ENCODE measurements around the gene KMT2C.
A peak's percentile ranks its signal among the peaks of the same experiment; 100 is the strongest.
"Not testable (repeated sequence)": the region's sequence is repeated elsewhere in the genome, so short reads cannot be mapped to it uniquely, and the experiment has no call there.

The KMT2C gene

DNA sequence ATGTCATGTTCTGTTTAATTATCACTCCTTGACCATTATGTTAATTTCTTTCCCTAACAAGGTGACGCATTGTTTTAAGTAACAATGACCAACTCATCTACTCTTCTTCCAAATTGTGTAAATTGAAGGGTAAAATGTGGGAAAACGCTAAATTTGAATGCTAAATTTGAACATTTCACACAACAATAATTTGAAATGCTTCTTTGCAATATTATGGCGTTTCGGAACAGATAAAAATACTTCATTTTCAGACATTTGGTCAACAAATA is 29.2 kb upstream of the KMT2C start:
- no peaks in the 10 kb centered on the region for H3K36me3 ChIP-seq (ENCODE audit: control insufficient read depth, insufficient read depth, low read length, severe bottlenecking)

DNA sequence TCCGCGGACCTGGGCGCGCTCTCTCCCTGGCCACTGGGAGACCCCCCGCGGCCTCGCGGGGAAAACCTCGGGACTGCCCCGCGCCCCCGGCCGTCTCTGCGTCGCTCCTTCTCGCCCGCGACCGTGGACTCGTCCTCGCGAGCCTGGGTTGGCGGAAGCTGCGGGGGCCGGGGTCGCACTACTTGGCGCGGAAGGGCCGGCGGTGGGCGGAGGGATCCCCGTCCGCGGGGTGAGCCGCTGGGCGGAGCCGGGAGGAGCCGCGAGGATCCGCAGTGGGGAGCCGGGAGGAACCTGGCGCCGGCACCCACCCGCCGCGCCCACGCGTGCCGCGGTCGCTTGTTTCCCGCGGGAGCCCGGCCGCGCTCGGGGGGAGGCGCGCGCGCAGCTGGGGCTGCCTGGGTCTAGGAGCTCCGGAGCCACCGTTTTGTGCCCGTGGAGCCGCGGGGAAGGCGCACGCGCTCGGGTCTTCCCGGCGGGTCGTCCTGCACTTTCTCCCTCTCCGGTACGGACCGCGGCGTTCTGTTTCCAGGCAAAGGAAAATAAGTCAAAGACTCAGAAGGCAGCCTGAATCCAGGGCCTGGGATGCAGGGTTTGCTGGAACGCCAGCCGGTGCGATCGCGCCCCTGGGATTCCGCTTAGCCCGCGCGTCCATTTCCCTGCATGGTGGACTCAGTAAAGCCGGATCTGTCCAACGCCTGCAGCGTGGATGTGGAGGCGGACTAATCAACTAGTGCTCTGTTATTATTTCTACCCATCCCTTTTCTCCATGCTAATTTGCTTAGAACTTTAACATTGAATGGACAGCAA is 28.7 kb upstream of the KMT2C start:
- Histone ChIP-seq H3K4me1 (ENCODE audit: control insufficient read depth, insufficient read depth, low read length) (peaks cover 5% of the 10 kb centered on the region), H3K9me3 (ENCODE audit: control insufficient read depth, low read length) (no peaks in the 10 kb centered on the region), H3K27me3 (replicated peaks; ENCODE audit: control insufficient read depth, insufficient read depth, low read length) (no peaks in the 10 kb centered on the region), H3K36me3 (ENCODE audit: control insufficient read depth, insufficient read depth, low read length, severe bottlenecking) (no peaks in the 10 kb centered on the region), H3K9ac (ENCODE audit: low read length) (peak overlapping the region; percentile 93), H3K4me3 (ENCODE audit: low read length) (peak overlapping the region; percentile 81)
- peak; percentile 89 for DNase-seq (ENCODE audit: low read depth)

More for the DNA sequence above, 29.2 kb upstream of the KMT2C start:
- Histone ChIP-seq H3K4me3 (ENCODE audit: low read length) (peak overlapping the region; percentile 81), H3K27me3 (replicated peaks; ENCODE audit: control insufficient read depth, insufficient read depth, low read length) (no peaks in the 10 kb centered on the region), H3K9ac (ENCODE audit: low read length) (peak overlapping the region; percentile 93), H3K4me1 (ENCODE audit: control insufficient read depth, insufficient read depth, low read length) (peaks cover 10% of the 10 kb centered on the region), H3K9me3 (ENCODE audit: control insufficient read depth, low read length) (no peaks in the 10 kb centered on the region)
- no peak for DNase-seq (ENCODE audit: low read depth)

DNA sequence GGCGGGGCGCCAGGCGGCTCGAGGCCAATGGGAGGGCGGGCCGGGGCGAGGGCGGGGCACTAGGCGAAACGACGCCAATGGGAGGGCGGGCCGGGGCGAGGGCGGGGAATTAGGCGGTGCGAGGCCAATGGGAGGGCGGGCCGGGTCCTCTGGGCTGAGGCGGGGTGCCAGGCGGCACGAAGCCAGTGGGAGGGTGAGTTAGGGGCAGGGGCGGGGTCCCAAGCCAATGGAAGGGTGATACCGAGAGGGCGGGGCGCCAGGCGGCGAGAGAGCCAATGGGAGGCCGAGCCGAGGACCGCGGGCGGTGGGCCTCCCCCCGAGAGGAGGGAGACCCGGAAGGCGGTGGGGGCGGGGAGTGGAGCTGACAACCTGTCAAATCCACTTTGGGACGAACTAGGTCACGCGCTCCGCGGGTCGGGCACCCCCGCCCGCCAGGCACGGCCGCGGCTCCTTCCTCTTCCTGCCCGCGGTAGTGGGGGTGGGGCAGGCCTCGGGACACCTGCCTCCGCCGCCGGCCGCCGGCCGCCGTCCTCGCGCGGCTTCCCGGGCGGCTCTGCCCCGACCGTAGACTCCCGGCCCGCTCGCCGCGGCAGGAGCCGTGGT is 28.0 kb upstream of the KMT2C start:
- H3K4me3 ChIP-seq (ENCODE audit: low read length): peak overlapping the region; percentile 95
- peaks cover 4% of the 10 kb centered on the region for H3K4me1 ChIP-seq (ENCODE audit: control insufficient read depth, insufficient read depth, low read length)
- peak; percentile 100 for DNase-seq (ENCODE audit: low read depth)
- H3K9ac ChIP-seq (ENCODE audit: low read length): peak overlapping the region; percentile 94
- no peaks in the 10 kb centered on the region for H3K36me3 ChIP-seq (ENCODE audit: control insufficient read depth, insufficient read depth, low read length, severe bottlenecking)
- H3K27me3 ChIP-seq (replicated peaks; ENCODE audit: control insufficient read depth, insufficient read depth, low read length): no peaks in the 10 kb centered on the region
- H3K9me3 ChIP-seq (ENCODE audit: control insufficient read depth, low read length): no peaks in the 10 kb centered on the region

DNA sequence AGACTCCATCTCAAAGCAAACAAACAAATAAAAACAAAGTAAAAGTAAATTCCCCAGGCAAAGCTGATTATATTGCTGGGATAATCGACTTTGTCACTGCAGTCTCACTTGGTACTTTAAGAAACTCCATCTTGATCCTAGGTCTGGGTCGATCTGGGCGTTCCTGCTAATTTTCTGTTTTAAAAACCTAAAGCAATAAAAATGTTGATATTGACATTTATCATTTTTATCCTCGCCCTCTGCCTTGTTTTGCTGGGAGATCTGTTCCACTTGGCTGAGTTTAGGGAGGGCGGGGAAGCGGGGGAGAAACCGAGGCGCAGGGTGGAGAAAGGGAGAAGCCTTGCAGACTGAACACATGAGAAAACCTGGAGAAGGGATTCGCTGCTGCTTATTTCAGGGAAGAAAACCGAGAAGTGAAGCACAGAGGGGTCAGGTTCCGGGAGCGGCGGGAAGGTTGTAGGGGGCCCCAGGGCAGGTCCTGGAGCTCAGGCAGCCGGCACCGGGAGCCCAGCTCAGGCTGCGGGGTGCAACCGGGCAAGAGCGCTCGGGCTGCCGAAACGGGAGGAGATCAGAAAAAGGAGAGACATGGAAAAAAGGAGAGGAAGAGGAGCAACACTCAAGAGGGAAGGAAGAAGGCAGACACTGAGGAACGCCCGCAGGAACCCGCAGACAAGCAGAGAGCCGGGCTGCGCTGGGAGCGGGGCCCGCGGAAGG is 27.3 kb upstream of the KMT2C start:
- Histone ChIP-seq H3K27me3 (replicated peaks; ENCODE audit: control insufficient read depth, insufficient read depth, low read length) (no peaks in the 10 kb centered on the region), H3K4me1 (ENCODE audit: control insufficient read depth, insufficient read depth, low read length) (peaks cover 4% of the 10 kb centered on the region), H3K4me3 (ENCODE audit: low read length) (peak overlapping the region; percentile 95), H3K36me3 (ENCODE audit: control insufficient read depth, insufficient read depth, low read length, severe bottlenecking) (no peaks in the 10 kb centered on the region), H3K9me3 (ENCODE audit: control insufficient read depth, low read length) (no peaks in the 10 kb centered on the region), H3K9ac (ENCODE audit: low read length) (peak overlapping the region; percentile 94)
- peak; percentile 77 for DNase-seq (ENCODE audit: low read depth)

DNA sequence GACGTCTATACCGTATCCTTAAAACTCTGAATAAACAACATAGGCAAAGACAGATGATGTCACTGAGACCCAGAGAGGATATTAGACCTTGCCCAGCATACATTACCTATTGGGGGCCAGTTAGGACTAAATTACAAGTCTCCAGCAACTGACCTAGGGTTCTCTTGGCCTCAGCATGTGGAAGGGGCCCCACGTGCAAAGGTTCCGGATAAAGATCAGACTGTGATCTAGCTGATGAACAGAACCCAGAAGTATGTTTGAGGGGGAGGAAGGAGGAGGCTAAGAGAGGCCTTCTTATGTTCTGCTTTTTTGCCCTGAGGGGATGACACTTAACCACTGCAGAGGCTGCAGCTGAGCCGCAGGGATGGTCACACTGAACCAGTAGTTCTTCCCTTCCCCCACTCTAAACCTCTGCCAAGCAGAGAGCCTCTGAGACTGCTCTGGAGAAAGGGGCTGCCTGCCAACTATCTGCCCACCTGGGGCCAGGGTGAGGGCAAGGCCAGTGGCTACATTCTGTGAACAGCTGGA is 24.0 kb upstream of the KMT2C start:
- H3K9ac ChIP-seq (ENCODE audit: low read length): no peak overlapping the region
- no peaks in the 10 kb centered on the region for H3K36me3 ChIP-seq (ENCODE audit: control insufficient read depth, insufficient read depth, low read length, severe bottlenecking)
- DNase-seq (ENCODE audit: low read depth): peak; percentile 67
- no peaks in the 10 kb centered on the region for H3K4me1 ChIP-seq (ENCODE audit: control insufficient read depth, insufficient read depth, low read length)
- no peaks in the 10 kb centered on the region for H3K27me3 ChIP-seq (replicated peaks; ENCODE audit: control insufficient read depth, insufficient read depth, low read length)
- H3K9me3 ChIP-seq (ENCODE audit: control insufficient read depth, low read length): no peaks in the 10 kb centered on the region
- H3K4me3 ChIP-seq (ENCODE audit: low read length): no peak overlapping the region

DNA sequence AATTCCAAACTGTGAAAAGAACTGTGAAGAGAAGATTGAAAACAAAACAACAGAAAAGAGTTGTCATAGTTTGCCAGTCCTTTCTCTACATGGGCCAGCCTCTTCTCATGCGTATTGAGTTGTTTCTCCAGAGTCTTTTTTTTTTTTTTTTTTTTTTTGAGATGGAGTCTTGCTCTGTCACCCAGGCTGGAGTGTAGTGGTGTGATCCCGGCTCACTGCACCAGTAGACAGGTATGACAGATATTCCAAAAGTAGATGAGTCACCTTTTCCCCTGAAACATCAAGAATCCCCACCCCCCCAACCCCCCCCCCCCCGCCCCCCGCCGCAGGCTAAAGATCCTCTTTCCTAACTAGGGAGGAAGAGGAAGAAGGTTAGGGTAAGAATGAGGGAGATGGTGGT is 15.6 kb upstream of the KMT2C start:
- no peaks in the 10 kb centered on the region for H3K36me3 ChIP-seq (ENCODE audit: control insufficient read depth, insufficient read depth, low read length, severe bottlenecking)
- no peaks in the 10 kb centered on the region for H3K9me3 ChIP-seq (ENCODE audit: control insufficient read depth, low read length)
- DNase-seq (ENCODE audit: low read depth): no peak
- no peak overlapping the region for H3K9ac ChIP-seq (ENCODE audit: low read length)
- H3K27me3 ChIP-seq (replicated peaks; ENCODE audit: control insufficient read depth, insufficient read depth, low read length): no peaks in the 10 kb centered on the region
- H3K4me3 ChIP-seq (ENCODE audit: low read length): no peak overlapping the region
- no peaks in the 10 kb centered on the region for H3K4me1 ChIP-seq (ENCODE audit: control insufficient read depth, insufficient read depth, low read length)

DNA sequence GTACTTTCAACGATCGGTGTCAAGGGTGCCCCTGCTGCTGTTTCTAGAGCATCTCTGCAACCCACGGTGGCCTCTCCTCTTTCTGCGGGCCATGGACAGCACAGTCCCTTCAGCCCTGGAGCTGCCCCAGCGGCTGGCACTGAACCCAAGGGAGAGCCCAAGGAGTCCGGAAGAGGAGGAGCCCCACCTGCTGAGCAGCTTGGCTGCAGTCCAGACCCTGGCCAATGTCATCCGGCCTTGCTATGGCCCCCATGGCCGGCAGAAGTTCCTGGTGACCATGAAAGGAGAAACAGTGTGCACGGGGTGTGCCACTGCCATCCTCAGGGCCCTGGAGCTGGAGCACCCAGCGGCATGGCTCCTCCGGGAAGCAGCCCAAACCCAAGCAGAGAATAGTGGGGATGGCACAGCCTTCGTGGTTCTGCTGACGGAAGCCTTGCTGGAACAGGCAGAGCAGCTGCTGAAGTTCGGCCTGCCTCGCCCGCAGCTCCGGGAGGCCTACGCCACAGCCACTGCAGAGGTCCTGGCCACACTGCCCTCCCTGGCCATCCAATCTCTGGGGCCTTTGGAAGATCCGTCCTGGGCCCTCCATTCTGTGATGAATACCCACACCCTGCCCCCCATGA is 9.7 kb upstream of the KMT2C start:
- H3K36me3 ChIP-seq (ENCODE audit: control insufficient read depth, insufficient read depth, low read length, severe bottlenecking); H3K9me3 ChIP-seq (ENCODE audit: control insufficient read depth, low read length); H3K9ac ChIP-seq (ENCODE audit: low read length); H3K27me3 ChIP-seq (replicated peaks; ENCODE audit: control insufficient read depth, insufficient read depth, low read length); H3K4me3 ChIP-seq (ENCODE audit: low read length); DNase-seq (ENCODE audit: low read depth); H3K4me1 ChIP-seq (ENCODE audit: control insufficient read depth, insufficient read depth, low read length): not testable (repeated sequence)

DNA sequence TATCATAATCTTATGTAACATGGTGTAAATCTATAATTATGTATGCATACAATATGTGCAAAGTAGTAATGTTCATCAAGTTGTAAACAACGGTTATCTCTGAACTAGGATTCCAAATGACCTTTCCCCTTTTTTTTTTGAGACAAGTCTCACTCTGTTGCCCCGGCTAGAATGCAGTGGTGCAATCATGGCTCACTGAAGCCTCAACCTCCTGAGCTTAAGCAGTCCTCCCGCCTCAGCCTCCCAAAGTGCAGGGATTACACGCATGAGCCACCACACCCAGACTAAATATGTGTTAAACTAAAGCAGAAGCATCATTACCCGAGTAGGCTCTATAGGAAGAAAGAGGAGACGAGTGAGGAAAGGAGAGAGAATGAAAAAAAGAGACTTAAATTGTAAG is 7.8 kb upstream of the KMT2C start:
- no peak overlapping the region for H3K4me3 ChIP-seq (ENCODE audit: low read length)
- H3K9ac ChIP-seq (ENCODE audit: low read length): no peak overlapping the region
- no peaks in the 10 kb centered on the region for H3K9me3 ChIP-seq (ENCODE audit: control insufficient read depth, low read length)
- H3K27me3 ChIP-seq (replicated peaks; ENCODE audit: control insufficient read depth, insufficient read depth, low read length): no peaks in the 10 kb centered on the region
- H3K4me1 ChIP-seq (ENCODE audit: control insufficient read depth, insufficient read depth, low read length): no peaks in the 10 kb centered on the region
- H3K36me3 ChIP-seq (ENCODE audit: control insufficient read depth, insufficient read depth, low read length, severe bottlenecking): no peaks in the 10 kb centered on the region
- no peak for DNase-seq (ENCODE audit: low read depth)

DNA sequence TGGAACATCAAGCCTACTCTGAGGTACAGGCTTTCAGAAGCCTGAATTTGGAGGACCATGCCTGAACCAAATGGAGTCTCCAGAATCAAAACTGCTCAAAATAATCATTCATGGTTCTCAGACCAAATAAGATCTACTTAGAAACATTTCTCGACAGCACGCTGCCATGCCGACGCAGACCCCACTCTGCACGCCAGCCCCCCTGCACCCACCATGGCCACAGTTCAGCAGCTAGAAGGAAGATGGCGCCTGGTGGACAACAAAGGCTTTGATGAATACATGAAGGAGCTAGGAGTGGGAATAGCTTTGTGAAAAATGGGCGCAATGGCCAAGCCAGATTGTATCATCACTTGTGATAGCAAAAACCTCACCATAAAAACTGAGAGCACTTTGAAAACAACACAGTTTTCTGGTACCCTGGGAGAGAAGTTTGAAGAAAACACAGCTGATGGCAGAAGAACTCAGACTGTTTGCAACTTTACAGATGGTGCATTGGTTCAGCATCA is 6.6 kb upstream of the KMT2C start:
- H3K9me3 ChIP-seq (ENCODE audit: control insufficient read depth, low read length): no peaks in the 10 kb centered on the region
- no peaks in the 10 kb centered on the region for H3K36me3 ChIP-seq (ENCODE audit: control insufficient read depth, insufficient read depth, low read length, severe bottlenecking)
- peaks cover 4% of the 10 kb centered on the region for H3K4me1 ChIP-seq (ENCODE audit: control insufficient read depth, insufficient read depth, low read length)

DNA sequence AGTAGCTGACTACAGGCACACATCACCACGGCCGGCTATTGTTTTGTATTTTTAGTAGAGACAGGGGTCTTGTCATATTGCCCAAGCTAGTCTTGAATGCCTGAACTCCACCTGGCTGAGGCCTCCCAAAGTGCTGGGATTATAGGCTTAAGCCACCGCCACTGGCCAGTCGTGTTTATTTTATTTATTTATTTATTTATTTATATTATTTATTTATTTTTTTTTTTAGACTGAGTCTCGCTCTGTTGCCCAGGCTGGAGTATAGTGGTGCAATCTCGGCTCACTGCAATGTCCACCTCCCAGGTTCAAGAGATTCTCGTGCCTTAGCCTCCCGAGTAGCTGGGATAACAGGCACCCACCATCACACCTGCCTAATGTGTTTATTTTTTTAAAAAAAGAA is 6.0 kb upstream of the KMT2C start:
- not testable (repeated sequence) for H3K4me1 ChIP-seq (ENCODE audit: control insufficient read depth, insufficient read depth, low read length); DNase-seq (ENCODE audit: low read depth); H3K27me3 ChIP-seq (replicated peaks; ENCODE audit: control insufficient read depth, insufficient read depth, low read length); H3K9me3 ChIP-seq (ENCODE audit: control insufficient read depth, low read length); H3K9ac ChIP-seq (ENCODE audit: low read length); H3K36me3 ChIP-seq (ENCODE audit: control insufficient read depth, insufficient read depth, low read length, severe bottlenecking); H3K4me3 ChIP-seq (ENCODE audit: low read length)

More for the DNA sequence above, 6.6 kb upstream of the KMT2C start:
- Histone ChIP-seq H3K9ac (ENCODE audit: low read length) (no peak overlapping the region), H3K4me3 (ENCODE audit: low read length) (no peak overlapping the region), H3K27me3 (replicated peaks; ENCODE audit: control insufficient read depth, insufficient read depth, low read length) (no peaks in the 10 kb centered on the region)
- no peak for DNase-seq (ENCODE audit: low read depth)

DNA sequence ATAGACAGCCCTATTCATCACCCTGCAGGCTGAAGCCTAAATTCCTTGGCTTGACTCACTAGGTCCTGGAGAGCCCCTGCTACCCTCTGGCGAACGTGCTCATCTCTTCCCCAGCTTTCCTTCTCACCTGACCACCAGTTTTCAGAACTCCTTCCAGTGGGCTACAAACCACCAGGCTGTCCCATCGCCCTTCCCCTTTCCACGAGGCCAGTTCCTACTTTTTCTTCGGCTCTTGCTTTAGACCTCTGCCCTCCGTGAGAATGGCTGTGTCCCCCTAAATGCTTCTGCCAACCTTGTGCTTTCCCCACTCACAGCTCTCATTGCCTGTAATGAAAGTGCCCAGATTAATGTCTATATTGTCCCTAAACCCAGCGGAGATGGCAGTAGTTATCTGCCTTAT is 5.4 kb upstream of the KMT2C start:
- H3K9me3 ChIP-seq (ENCODE audit: control insufficient read depth, low read length); H3K4me1 ChIP-seq (ENCODE audit: control insufficient read depth, insufficient read depth, low read length); DNase-seq (ENCODE audit: low read depth); H3K9ac ChIP-seq (ENCODE audit: low read length); H3K4me3 ChIP-seq (ENCODE audit: low read length); H3K27me3 ChIP-seq (replicated peaks; ENCODE audit: control insufficient read depth, insufficient read depth, low read length); H3K36me3 ChIP-seq (ENCODE audit: control insufficient read depth, insufficient read depth, low read length, severe bottlenecking): not testable (repeated sequence)

All from adipocyte (in vitro differentiated cells).